Testis (tissue), 2 donors: Measurements from ENCODE around the gene MGAT1.

Experiments used
- POLR2A ChIP-seq: fragments of 450-650 bp; IDR thresholded peaks from one replicate; pipeline ENCODE4 v1.6.1; 2017; ENCODE audit warnings: antibody characterized with exemption, mild to moderate bottlenecking, moderate library complexity
- TF ChIP-seq, protein P1 (sequence below), 3 experiments: fragments of 450-650 bp in 2 of 3; fragments of 200-600 bp in 1 of 3; sonication (generic) in 1 of 3; IDR thresholded peaks; one replicate each; pipeline ENCODE4 v1.5.1; 2016 to 2019; ENCODE audit warnings: antibody characterized with exemption in 3 of 3, mild to moderate bottlenecking in 2 of 3, moderate library complexity in 1 of 3

DNA sequence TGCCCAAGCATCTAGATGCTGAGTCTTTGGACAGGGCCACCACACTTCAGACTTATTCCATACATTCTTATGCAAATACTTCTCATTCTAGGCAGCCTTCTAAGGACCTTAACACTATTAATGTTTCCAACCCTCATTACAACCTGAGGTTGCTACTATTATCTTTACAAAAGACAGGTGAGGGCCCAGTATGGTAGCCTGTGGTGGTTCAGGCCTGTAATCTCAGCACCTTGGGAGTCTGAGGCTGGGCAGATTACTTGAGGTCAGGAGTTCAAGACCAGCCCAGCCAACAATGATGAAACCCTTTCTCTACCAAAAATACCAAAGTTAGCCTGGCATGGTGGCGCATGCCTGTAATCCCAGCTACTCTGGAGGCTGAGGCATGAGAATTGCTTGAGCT, 42.3 kb upstream of the MGAT1 start:
- TF ChIP-seq, protein P1, sequence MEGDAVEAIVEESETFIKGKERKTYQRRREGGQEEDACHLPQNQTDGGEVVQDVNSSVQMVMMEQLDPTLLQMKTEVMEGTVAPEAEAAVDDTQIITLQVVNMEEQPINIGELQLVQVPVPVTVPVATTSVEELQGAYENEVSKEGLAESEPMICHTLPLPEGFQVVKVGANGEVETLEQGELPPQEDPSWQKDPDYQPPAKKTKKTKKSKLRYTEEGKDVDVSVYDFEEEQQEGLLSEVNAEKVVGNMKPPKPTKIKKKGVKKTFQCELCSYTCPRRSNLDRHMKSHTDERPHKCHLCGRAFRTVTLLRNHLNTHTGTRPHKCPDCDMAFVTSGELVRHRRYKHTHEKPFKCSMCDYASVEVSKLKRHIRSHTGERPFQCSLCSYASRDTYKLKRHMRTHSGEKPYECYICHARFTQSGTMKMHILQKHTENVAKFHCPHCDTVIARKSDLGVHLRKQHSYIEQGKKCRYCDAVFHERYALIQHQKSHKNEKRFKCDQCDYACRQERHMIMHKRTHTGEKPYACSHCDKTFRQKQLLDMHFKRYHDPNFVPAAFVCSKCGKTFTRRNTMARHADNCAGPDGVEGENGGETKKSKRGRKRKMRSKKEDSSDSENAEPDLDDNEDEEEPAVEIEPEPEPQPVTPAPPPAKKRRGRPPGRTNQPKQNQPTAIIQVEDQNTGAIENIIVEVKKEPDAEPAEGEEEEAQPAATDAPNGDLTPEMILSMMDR (IDR thresholded peaks at IDR 0.05): no peak
- no peak for TF ChIP-seq POLR2A
